ENCODE measurements around the gene ALPL.

Gene ALPL

GRCh38 chr1:21576031-21576797, 67.0 kb downstream of the ALPL start:
- no peak for DNase-seq (ENCODE audit: low read depth in 3 of 3)

GRCh38 chr1:21576798-21577187, 67.6 kb downstream of the ALPL start:
- DNase-seq (ENCODE audit: low read depth in 3 of 3), result no peak

GRCh38 chr1:21577324-21577723, 68.1 kb downstream of the ALPL start:
- DNase-seq (ENCODE audit: low read depth in 3 of 3), result no peak

- DNase-seq (ENCODE audit: low read depth in 3 of 3), result no peak
Observed at GRCh38 chr1:21577933-21578332, 68.7 kb downstream of the ALPL start.

GRCh38 chr1:21579791-21580190, 70.6 kb downstream of the ALPL start:
- DNase-seq (ENCODE audit: low read depth in 3 of 3), result no peak

- no peak for DNase-seq (ENCODE audit: low read depth in 3 of 3)
Observed at GRCh38 chr1:21584096-21584495, 74.9 kb downstream of the ALPL start.

- DNase-seq (ENCODE audit: low read depth in 3 of 3), result no peak
Observed at GRCh38 chr1:21585037-21585436, 75.8 kb downstream of the ALPL start.

- DNase-seq (ENCODE audit: low read depth in 3 of 3), result no peak
Observed at GRCh38 chr1:21586222-21586621, 77.0 kb downstream of the ALPL start.

GRCh38 chr1:21586846-21587601, 77.8 kb downstream of the ALPL start:
- no peak for DNase-seq (ENCODE audit: low read depth in 3 of 3)

- DNase-seq (ENCODE audit: low read depth in 3 of 3), result no peak
Observed at GRCh38 chr1:21587602-21587953, 78.4 kb downstream of the ALPL start.

GRCh38 chr1:21589618-21590017, 80.4 kb downstream of the ALPL start:
- no peak for DNase-seq (ENCODE audit: low read depth in 3 of 3)

GRCh38 chr1:21590126-21590880, 81.1 kb downstream of the ALPL start:
- DNase-seq (ENCODE audit: low read depth in 3 of 3), result no peak

GRCh38 chr1:21590934-21591333, 81.7 kb downstream of the ALPL start:
- no peak for DNase-seq (ENCODE audit: low read depth in 3 of 3)

- no peak for DNase-seq (ENCODE audit: low read depth in 3 of 3)
Observed at GRCh38 chr1:21592086-21592865, 83.1 kb downstream of the ALPL start.

- DNase-seq (ENCODE audit: low read depth in 3 of 3), result no peak
Observed at GRCh38 chr1:21593231-21593630, 84.0 kb downstream of the ALPL start.

GRCh38 chr1:21594501-21594900, 85.3 kb downstream of the ALPL start:
- no peak for DNase-seq (ENCODE audit: low read depth in 3 of 3)

GRCh38 chr1:21594935-21595897, 86.0 kb downstream of the ALPL start:
- peak; percentile 56 to 63 (median 56) for DNase-seq (ENCODE audit: low read depth in 3 of 3)

- DNase-seq (ENCODE audit: low read depth in 3 of 3), result no peak
Observed at GRCh38 chr1:21596174-21596573, 87.0 kb downstream of the ALPL start.

GRCh38 chr1:21596628-21597027, 87.4 kb downstream of the ALPL start:
- DNase-seq (ENCODE audit: low read depth in 3 of 3), result no peak

GRCh38 chr1:21597753-21598152, 88.5 kb downstream of the ALPL start:
- DNase-seq (ENCODE audit: low read depth in 3 of 3), result no peak

GRCh38 chr1:21598417-21598816, 89.2 kb downstream of the ALPL start:
- DNase-seq (ENCODE audit: low read depth in 3 of 3), result no peak

All from stimulated activated CD4-positive, alpha-beta T cell treated with anti-CD3 and anti-CD28 coated beads, TNF-alpha, amount 100 ng/mL, for 48 hours (primary cell).